AG09319 (cell line): Measurements from ENCODE around the gene SLC4A9.

Experiments used
- DNase-seq: peaks from one replicate; pipeline ENCODE4 v3.0.0-alpha.2; 2010; ENCODE audit warnings: low read depth; ENCODE audit errors: extremely low read depth
- CTCF ChIP-seq: IDR thresholded peaks from 2 replicates; pipeline ENCODE4 v1.5.1; 2011; ENCODE audit warnings: low read depth, mild to moderate bottlenecking, inconsistent platforms, low read length, moderate library complexity

Gene SLC4A9

DNA sequence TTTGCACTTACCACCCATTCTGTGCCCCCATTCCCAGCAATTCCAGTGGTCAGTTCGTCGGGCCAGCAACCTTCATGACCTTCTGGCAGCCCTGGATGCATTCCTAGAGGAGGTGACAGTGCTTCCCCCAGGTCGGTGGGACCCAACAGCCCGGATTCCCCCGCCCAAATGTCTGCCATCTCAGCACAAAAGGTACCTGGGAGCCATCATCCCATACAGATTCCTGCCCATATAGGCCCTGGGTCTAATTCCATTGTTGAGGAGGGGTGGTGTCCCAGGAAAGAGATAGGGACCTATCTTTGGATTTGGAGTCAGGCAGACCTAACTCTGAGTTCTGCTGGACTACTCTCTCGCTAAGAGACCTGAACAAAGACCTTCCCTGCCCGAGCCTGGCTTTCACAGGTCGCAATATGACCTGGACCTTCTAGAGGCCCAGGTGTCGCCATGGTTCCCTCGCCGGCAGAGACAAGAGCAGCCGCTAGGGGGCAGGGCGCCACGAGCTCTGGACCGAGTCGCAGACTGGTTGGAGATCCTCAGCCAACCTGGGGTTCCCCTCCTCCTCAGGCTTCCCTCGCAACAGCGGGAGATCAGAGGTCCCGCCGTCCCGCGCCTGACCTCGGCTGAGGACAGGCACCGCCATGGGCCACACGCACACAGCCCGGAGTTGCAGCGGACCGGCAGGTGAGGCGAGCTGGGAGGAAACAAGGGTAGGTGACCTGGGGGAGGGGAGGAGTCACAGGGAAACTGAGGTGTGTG lies 3.1 kb downstream of the SLC4A9 start:
- TF ChIP-seq CTCF = peak; percentile 94
- DNase-seq = no peak

DNA sequence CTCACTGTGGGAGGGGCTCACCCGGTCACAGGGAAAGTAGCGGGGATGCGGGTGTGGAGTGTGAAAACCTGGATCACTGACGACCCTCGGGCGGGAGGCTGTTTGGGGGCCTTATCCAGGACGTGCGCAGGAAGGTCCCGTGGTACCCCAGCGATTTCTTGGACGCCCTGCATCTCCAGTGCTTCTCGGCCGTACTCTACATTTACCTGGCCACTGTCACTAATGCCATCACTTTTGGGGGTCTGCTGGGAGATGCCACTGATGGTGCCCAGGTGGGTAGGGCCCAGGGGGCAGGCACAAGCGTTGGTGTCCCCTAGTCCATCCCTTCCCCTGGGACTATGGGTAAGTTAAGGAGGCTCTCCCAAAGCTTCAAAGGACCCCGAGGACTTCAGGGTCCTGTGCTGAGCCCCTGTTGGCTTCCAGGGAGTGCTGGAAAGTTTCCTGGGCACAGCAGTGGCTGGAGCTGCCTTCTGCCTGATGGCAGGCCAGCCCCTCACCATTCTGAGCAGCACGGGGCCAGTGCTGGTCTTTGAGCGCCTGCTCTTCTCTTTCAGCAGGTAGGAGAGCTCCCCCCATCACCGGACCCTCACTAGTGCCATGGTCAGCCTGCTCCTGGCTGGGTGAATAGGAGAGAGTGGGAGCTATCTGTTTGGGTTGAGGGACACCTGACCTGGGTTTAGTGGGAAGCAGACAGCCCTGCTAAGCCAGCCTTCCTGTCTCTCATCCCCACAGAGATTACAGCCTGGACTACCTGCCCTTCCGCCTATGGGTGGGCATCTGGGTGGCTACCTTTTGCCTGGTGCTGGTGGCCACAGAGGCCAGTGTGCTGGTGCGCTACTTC lies 3.9 kb downstream of the SLC4A9 start:
- no peak for DNase-seq
- no peak for TF ChIP-seq CTCF

DNA sequence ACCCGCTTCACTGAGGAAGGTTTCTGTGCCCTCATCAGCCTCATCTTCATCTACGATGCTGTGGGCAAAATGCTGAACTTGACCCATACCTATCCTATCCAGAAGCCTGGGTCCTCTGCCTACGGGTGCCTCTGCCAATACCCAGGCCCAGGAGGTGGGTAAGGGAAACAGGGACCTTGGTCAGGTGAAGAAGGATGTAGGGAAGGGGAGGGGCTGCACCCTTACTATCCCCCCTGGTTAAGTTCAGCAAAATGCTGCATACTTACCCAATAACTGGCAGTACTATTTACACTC lies 4.4 kb downstream of the SLC4A9 start:
- no peak for DNase-seq
- no peak for TF ChIP-seq CTCF

DNA sequence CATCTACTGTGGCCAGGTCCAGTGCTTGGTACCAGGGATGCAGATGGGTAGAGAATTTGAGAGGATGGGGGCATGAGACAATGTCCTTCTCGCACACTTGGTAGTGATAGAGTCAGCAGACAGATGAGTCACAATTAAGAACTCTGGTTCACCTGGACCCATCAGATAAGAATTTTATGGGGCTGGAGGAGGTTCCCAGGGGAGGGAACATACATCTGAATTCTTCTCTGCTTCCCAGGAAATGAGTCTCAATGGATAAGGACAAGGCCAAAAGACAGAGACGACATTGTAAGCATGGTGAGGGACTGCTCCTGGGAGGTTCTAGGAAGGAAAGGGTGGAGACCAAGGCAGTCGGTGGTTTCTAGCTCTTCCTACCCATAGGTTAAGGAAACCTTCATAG lies 5.3 kb downstream of the SLC4A9 start:
- no peak for DNase-seq
- TF ChIP-seq CTCF = no peak

- no peak for DNase-seq
- no peak for TF ChIP-seq CTCF
Measured at GRCh38 chr5:140365941-140366340, 5.9 kb downstream of the SLC4A9 start.

DNA sequence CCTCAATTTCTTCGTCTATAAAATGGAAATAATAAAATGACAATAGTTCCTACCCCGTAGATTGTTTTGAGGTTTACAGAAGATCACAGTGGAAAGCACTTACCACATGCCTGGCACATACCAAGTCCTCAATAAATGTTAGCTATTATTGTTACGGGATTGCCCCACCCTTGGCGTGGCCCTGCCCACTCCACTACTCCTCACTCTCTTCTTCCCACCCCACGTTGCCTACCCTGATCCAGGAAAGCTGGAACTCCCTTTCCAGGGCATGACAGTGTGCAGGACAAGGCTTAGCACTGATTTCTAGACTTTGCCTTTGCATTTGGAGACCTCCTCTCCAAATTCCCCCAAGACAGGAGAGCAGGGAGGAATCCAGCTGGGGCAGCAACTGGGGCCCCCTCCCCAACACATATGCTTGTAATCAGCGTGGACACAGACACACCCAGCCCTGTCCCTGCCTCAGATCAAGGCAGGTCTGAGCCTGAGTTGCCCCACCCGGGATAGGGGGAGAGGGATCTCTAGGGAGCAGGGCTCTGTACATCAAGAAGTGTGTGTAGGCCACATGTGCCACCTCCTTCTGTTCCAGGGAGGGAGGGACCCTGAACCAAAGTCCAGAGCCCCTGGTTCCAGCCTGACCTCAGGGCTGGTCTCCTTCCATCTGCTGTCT lies 6.7 kb downstream of the SLC4A9 start:
- no peak for TF ChIP-seq CTCF
- DNase-seq = no peak
